ENCODE measurements around the gene GIMAP6.
"Not testable (repeated sequence)": the region's sequence is repeated elsewhere in the genome, so short reads cannot be mapped to it uniquely, and the experiment has no call there.

Gene GIMAP6

DNA sequence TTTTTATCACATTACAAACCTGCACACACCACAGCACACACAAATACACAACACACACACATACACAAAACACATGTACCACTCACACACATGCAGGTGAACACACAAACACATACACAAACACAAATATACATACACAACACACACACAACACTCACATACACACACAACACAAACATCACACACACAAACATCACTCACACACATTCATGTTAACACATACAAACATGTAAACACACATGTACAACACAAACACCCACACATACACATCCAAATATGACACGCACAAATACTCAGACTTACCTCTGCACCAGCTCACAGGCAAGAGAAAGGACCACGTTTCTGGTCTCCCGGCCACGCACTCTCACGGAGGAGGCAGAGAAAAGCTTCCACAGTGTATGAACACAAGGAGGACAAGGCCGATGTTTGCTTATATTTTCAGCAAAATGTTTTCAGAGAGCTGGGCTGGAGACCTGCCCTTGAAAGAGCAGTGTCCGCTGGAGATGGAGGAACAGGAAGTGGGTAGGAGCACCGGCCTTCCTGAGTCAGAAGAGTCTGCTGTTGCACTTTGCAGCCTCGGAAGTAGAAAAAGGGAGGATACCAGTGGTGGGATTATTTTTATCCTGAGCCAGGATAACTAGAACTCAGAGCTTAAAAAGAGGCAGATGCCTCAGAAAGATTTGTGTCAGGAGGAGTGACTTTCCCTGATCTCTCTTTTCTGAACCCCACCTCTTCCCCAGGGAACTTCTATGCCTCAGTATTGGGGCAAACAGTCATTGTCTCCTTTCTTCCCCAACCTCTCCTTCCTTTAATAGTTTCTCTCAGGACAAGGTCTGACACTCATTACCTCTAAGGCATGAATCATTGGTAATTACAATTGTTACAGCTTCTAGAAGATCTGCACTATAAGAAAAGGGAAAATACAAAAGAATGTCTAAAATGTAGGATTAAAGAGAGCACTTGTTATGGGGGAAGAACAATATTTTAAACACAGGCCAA is at the start of gene GIMAP6:
GIMAP6 (minus strand) TSS at position 520 of the 999 bp plus-strand sequence. CDS start 2,243 bp downstream, outside the sequence.
- no peak for DNase-seq (ENCODE audit: low read depth)

DNA sequence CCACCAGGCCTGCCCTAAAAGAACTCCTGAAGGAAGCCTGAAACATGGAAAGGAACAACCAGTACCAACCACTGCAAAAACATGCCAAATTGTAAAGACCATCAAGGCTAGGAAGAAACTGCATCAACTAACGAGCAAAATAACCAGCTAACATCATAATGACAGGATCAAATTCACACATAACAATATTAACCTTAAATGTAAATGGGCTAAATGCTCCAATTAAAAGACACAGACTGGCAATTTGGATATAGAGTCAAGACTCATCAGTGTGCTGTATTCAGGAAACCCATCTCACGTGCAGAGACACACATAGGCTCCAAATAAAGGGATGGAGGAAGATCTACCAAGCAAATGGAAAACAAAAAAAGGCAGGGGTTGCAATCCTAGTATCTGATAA is 48.2 kb upstream of the GIMAP6 start:
- DNase-seq (ENCODE audit: low read depth): not testable (repeated sequence)

DNA sequence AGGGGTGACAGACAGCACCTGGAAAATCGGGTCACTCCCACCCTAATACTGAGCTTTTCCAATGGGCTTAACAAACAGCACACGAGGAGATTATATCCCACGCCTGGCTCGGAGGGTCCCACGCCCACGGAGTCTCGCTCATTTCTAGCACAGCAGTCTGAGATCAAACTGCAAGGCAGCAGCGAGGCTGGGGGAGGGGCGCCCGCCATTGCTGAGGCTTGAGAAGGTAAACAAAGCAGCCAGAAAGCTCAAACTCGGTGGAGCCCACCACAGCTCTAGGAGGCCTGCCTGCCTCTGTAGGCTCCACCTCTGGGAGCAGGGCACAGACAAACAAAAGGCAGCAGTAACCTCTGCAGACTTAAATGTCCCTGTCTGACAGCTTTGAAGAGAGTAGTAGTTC is 46.4 kb upstream of the GIMAP6 start:
- DNase-seq (ENCODE audit: low read depth): not testable (repeated sequence)

DNA sequence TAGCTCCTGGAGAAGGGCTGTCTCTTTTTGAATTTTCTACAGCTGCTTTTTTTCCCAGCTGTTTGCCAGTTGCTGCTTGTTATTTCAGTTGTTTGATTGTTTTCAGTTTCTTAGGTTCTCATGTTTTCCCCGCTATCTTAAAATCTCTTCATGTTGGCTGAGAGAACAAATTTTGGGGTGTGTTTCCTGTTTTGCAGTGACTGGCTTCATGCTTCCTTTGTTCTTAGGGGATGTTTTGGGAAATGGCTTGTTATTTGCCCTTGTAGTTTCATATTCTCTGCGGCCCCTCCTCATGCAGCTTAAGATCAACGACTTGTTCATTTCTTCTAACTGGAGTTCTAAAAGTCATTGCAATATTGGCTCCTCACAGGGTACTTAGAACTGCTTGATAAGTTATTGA is 44.7 kb upstream of the GIMAP6 start:
- DNase-seq (ENCODE audit: low read depth): not testable (repeated sequence)

DNA sequence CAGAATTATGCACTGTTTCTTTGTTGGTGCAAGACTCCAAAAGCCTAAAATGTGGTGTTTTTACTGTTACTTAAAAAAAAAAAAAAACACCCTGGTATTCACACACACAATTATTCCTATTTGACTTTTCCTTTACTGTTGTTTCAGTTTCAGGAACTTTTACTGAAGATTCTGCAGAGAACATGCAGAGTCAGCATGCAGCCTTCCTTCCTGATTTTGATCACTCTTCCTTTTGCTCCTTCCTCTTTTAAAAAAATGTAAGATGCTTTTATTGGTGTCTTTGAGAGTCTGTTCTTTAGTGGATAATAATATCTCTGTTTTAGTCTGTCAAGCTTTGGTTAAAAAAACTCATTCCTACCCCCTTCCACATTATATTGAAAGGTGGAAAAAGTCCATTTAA is 44.1 kb upstream of the GIMAP6 start:
- DNase-seq (ENCODE audit: low read depth): not testable (repeated sequence)

DNA sequence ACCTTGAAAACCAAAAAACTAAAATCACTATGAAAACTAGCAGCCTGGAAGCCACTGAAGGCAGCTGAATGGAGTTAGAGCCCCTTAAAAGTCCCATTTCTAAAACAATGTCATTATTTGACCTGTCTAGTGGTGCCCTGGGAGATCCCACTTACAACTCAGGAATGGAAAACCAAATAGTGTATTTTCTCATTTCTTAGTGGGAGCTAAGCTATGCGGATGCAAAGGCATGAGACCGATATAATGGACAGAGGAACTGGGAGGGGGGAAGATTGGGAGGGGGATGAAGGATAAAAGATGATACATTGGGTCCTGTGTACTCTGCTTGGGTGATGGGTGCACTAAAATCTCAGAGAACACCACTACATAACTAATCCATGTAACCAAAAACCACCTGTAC is 43.5 kb upstream of the GIMAP6 start:
- DNase-seq (ENCODE audit: low read depth): no peak

DNA sequence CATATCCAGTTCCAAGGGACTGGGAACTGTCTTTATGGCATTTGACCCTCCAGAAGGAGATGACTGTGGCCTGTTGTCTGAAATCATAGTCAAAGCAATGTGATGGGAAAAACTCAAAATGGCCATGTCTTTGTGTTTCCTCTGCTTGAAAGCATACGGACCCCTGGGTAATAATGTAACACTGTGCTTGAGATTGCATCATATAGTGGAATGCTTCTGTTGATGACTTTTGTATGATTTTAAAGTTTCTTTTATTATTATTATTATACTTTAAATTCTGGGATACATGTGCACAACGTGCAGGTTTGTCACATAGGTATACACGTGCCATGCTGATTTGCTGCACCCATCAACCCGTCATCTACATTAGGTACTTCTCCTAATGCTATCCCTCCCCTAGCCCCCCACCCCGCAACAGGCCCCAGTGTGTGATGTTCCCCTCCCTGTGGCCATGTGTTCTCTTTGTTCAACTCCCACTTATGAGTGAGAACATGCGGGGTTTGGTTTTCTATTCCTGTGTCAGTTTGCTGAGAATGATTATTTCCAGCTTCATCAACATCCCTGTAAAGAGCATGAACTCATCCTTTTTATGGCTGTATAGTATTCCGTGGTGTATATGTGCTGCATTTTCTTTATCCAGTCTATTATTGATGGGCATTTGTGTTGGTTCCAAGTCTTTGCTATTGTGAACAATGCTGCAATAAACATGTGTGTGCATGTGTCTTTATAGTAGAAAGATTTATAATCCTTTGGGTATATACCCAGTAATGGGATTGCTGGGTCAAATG is 39.8 kb upstream of the GIMAP6 start:
- not testable (repeated sequence) for DNase-seq (ENCODE audit: low read depth)

DNA sequence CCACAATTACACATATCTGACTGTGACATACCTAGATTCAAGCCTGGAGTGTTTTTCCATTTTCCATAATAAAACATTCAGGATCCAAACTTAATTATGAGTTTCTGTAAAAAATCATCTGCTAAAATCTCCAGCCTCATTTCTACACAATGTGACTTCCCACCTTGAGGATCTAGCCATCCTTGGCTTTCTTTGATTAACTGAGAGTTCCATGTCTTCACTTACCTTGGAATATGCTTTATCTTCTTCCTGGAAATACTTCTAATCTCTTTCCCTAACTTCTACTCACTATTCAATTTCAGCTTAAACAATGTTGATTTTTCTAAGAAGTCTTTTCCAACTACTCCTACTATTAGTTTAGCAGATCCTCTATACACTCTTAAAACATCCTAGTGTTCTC is 36.8 kb upstream of the GIMAP6 start:
- DNase-seq (ENCODE audit: low read depth): no peak

DNA sequence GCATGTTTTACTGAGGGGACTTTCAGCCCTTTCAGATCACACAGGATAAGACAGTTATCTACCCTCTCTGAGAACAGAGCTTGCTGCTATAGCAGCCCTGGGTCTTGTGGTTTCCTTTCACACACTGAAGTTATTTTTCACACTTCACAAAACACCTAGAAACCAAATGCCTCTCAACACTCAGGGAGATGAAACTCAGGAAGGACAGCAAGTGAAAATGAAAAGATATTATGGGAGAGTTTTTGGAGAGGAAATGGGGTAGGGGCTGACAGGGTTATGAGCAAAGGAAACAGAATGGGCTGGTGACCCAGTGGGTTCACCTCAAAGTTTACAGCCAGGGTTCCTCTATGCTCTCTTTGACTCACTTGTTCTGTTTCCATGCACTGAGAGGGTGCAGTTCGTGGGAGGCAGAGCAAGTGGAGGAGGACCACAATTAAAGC is 36.3 kb upstream of the GIMAP6 start:
- DNase-seq (ENCODE audit: low read depth): no peak

DNA sequence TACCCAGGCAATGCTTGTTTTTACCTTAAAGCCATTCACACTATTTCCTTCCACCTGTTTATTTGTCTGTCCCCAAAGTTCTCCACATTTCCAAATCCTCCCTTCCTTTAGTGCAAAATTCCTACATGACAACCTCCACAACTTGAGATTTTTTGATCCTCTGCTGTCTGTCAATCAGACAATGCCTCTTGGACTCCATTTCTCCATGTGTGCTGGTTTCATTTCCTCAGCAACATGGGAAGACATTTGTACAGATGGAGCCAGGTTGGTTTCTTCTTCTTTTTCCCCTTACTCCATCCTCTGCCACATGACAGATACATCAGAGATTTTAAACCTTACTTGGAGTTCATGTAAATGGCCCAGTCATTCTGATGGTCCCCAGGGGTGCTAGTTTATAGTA is 34.2 kb upstream of the GIMAP6 start:
- DNase-seq (ENCODE audit: low read depth): no peak

DNA sequence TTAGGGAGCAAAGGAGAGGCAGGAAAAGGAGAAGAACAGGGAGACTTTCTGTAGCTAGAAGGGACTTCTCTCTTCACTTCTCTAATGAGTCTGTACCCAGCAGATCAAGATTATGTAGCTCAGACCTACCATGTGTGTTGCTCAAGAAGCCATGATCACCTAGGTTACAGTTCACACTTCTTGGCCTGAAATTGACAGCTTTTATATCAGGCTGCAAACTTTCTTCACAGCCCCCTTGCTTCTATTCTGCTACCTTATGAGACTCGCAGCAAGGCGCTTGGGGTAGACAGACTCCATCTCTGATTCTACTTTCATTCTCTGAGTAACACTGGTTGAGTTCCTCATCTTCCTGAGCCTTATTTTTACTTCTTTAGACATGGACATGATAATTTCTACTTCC is 33.7 kb upstream of the GIMAP6 start:
- no peak for DNase-seq (ENCODE audit: low read depth)

DNA sequence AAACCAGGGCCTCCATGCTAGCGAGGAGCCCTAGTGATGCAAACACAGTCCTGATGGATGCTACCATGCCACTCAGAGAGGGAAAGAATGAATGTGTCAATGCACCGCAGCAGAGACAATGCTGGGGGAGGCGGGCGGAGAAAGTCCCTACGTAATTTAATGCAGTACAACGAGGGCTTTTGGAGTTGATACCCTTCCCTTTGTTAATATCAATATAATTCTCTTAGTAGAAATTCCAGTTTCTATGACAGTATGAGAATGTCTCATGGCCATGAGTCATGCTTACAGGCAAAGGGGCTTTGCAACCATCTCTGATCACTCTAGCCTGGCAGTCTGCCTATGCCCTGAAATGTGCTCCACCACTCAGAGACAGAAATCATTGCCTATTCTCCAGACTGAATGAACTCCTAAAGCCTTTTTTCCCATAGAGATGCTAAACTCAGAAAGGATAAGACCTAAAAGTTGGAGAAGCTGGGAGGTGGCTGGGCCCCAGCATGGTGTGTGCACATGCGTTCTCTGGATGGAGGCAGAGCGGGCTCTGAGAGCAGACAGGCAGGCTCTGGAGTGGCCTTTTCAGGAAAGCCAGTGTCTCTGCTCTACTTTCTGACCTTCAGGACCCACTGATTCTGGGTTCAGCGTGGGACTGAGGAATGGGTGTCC is 33.0 kb upstream of the GIMAP6 start:
- no peak for DNase-seq (ENCODE audit: low read depth)

DNA sequence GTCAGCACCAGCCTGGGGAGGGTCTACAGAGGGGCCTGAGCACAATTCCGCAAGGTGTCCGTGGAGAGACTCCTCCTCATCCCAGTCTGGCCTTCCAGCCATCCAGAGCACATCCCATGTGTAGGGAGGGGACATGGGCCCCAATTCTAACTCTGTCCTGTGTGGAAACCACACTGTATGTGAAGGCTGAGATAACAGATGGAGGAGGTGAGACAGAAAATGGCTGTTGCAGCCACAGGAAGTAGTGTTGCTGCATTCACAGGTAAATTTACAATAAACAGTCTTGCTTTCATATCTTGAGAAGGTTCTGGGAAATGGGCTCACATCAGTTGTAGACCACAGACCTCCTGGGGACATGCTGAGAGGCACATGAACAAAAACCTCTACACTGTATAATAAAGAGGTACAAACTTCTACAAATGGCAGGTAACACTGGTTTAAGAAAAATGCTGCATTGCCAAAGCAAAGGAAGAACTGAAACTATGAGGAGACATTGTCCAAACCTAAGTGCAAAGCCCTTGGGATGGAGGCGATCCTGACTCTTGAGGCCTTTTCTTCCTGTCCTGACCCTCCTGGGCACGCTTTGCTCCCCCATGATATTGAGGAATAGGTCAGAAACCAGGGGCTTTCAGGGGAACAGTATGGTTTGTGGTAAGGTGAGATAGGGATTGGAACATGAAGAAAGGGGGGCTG is 31.8 kb upstream of the GIMAP6 start:
- no peak for DNase-seq (ENCODE audit: low read depth)

DNA sequence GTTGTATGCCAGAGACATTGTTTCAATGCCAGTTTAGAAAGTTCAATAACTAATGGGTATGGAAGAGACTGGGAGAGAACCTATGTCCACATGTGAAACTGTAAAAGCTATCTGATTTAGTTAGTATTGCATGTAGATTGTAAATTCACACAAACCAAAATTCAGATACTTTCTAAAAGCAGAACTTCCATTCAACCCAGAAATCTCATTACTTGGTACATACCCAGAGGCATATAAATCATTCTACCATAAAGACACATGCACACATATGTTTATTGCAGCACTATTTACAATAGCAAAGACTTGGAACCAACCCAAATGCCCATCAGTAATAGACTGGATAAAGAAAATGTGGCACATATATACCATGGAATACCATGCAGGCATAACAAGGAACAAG is 30.6 kb upstream of the GIMAP6 start:
- not testable (repeated sequence) for DNase-seq (ENCODE audit: low read depth)

DNA sequence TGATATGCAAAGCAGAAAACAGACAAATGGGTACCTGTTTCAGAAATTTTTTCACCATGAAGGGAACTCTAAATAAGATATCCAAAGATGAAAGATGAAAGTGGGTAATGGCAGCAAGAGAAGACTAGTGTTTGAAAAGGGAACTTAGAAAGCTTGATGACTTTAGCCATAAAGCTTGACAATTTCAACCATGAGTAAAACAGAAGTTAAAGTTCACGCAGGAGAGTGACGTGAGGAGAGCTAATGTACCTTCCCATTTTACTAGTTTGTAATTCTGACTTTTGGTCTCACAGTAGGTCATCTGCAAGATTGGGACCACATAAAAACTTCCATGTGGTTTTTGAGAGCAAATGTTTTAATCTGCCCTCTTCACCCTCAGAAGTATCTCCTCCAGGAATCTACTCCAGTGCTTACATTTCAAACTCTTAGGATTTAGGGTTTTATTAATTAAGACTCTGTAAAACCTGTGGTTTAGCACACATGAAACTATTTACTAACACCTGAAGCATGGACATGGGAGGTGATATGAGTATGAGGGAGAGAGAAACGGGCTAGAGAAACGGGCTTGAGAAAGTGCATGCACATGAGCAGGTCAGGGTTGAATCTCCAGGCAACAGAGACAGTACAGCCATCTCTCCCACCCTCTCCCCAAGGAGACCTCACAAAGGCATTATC is 28.9 kb upstream of the GIMAP6 start:
- DNase-seq (ENCODE audit: low read depth): no peak

DNA sequence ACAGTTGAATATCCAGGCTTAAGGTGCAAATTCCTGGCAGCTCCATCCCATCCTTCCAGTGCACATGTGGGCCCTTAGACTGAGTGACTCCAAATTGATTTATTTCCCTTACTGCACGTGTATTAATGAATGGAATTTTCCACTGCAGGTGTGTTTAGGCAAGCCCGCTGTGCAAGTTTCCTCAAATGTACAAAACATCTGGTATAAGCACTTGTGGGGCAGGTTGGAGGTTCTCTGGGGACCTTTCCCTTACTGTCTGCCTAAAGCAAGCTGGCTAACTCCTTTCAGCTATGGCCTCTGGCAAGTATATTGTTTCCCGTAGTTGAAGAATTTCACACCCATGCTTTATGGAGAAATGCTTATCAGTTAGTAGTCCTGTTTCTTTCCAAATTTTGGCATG is 25.3 kb upstream of the GIMAP6 start:
- no peak for DNase-seq (ENCODE audit: low read depth)

DNA sequence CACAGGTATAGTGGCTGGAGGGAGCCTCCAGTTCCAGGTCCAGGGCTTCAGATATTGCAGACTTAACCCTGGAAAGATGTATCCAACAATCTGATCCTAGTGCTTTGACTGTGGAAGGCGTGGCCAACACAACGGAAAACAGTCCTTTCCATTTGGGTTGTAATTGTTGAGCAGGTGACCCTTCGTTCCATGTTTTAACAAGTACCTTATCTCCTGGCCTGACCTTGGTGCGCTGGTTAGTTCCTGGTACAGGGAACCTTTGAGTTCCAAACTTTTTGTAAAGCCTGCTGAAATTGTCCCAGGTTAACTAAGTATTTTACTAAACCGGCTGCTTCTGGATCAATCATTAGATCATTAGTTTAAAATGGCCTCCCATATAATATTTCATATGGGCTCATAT is 23.9 kb upstream of the GIMAP6 start:
- no peak for DNase-seq (ENCODE audit: low read depth)

DNA sequence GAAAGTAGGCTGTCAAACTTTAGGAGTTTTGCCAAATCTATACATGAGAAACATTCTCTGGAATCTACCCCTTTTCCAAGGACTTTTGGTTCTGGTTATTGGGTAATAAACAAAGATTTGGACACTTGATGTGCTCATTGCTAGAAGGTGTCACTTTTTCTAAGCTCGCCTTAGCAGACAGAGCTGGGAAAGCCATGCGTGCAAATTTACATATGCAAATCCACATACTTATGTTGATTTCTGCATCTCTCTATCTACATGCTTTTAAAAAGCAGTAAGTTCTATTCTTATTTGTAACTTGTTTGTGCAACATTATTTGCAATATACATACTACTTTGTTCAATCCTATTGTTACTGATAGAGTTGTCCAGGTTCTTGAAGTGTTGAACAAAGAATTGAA is 22.5 kb upstream of the GIMAP6 start:
- no peak for DNase-seq (ENCODE audit: low read depth)

DNA sequence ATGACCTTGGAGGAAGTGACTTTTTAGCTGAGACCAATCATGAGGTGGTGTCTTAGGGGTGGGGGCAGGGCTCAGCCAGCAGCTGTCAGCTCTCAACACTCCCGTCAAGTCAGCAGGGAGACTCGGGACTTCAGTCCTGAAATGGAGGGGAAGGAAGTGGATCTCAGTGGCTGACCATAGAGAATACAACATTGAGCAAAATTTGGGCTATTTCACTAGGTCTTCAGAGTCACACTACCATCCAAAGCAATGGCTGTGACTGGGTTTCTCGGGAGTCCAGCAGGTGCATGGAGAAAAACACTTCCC is 16.8 kb upstream of the GIMAP6 start:
- DNase-seq (ENCODE audit: low read depth): no peak

DNA sequence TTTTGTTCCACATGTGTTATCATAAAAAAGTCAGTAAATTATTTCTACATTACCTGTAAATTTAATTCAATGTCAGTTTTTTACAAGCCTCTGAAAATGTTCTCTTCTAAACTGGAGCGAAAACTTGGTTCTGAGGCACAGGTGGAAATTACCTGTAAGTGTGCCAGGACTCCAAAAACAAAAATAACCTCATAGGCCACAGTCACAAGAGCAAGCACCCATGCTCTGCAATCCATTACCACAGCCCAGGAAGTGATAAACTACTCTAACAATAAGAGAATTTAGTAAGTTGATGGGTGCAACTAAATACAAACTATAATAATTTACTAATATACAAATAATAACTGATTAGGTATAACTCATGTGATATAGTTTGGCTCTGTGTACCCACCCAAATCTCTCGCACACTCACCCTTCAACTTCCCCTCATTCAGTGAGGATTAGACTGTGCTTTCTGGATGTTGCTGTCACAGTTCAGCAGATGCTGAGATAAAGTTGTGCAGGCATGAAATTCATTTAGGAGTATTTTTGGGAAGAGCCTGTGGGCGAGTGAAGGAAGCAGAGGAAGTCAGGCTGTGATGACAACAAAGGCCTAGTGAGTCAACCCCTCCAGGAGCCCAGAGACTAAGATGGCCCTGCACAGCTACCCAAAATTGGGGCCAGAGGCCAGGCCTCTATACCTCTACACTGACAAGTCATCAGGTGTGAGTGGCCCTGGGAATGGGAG is 16.3 kb upstream of the GIMAP6 start:
- no peak for DNase-seq (ENCODE audit: low read depth)
